ENCODE measurements around the gene PPP1R14D.

Gene PPP1R14D

GRCh38 chr15:40782609-40783227, 45.8 kb downstream of the PPP1R14D start:
- DNase-seq (ENCODE audit: low read depth in 2 of 2): peak; percentile 50 to 64

- no peak for DNase-seq (ENCODE audit: low read depth in 2 of 2)
Observed at GRCh38 chr15:40776537-40777141, 51.9 kb downstream of the PPP1R14D start.

GRCh38 chr15:40775740-40776536, 52.6 kb downstream of the PPP1R14D start:
- no peak for DNase-seq (ENCODE audit: low read depth in 2 of 2)

- no peak for DNase-seq (ENCODE audit: low read depth in 2 of 2)
Observed at GRCh38 chr15:40775007-40775406, 53.5 kb downstream of the PPP1R14D start.

- no peak for DNase-seq (ENCODE audit: low read depth in 2 of 2)
Observed at GRCh38 chr15:40773902-40774301, 54.6 kb downstream of the PPP1R14D start.

GRCh38 chr15:40773496-40773895, 55.0 kb downstream of the PPP1R14D start:
- no peak for DNase-seq (ENCODE audit: low read depth in 2 of 2)

- no peak for DNase-seq (ENCODE audit: low read depth in 2 of 2)
Observed at GRCh38 chr15:40772014-40772413, 56.5 kb downstream of the PPP1R14D start.

- DNase-seq (ENCODE audit: low read depth in 2 of 2): no peak
Observed at GRCh38 chr15:40771242-40771641, 57.3 kb downstream of the PPP1R14D start.

- DNase-seq (ENCODE audit: low read depth in 2 of 2): no peak
Observed at GRCh38 chr15:40770147-40770721, 58.3 kb downstream of the PPP1R14D start.

- peak; percentile 57 to 76 for DNase-seq (ENCODE audit: low read depth in 2 of 2)
Observed at GRCh38 chr15:40769274-40770146, 59.0 kb downstream of the PPP1R14D start, which contains the start of gene C15orf62. C15orf62 (plus strand) TSS chr15:40769980; CDS start chr15:40770496, 516 bp downstream.

- DNase-seq (ENCODE audit: low read depth in 2 of 2): no peak
Observed at GRCh38 chr15:40768521-40769273, 59.8 kb downstream of the PPP1R14D start.

- DNase-seq (ENCODE audit: low read depth in 2 of 2): no peak
Observed at GRCh38 chr15:40767838-40768500, 60.5 kb downstream of the PPP1R14D start.

GRCh38 chr15:40766906-40767837, 61.3 kb downstream of the PPP1R14D start:
- no peak for DNase-seq (ENCODE audit: low read depth in 2 of 2)

- DNase-seq (ENCODE audit: low read depth in 2 of 2): no peak
Observed at GRCh38 chr15:40766194-40766815, 62.2 kb downstream of the PPP1R14D start.

Measured in activated CD8-positive, alpha-beta memory T cell treated with anti-CD3 and anti-CD28 coated beads for 4 hours (primary cell).